Brain microvascular endothelial cell (primary cell): Measurements from ENCODE around the gene PDE4D.

ENCODE experiments used
- DNase-seq: peaks from one replicate; pipeline ENCODE4 v3.0.0-alpha.2; 2020
- H3K27ac ChIP-seq: fragments of 250-450 bp; sonication (Bioruptor Pico); 2 replicates; pipeline ENCODE4 v1.5.1; 2020; ENCODE audit warnings: mild to moderate bottlenecking, moderate library complexity
- H3K27me3 ChIP-seq: fragments of 250-450 bp; sonication (Bioruptor Pico); replicated peaks from 2 replicates; pipeline ENCODE4 v1.5.1; 2020; ENCODE audit warnings: mild to moderate bottlenecking
- H3K36me3 ChIP-seq: fragments of 250-450 bp; sonication (Bioruptor Pico); replicated peaks from 2 replicates; pipeline ENCODE4 v1.5.1; 2020; ENCODE audit warnings: mild to moderate bottlenecking
- H3K4me3 ChIP-seq: 2 replicates; pipeline ENCODE4 v1.5.1; 2011; ENCODE audit warnings: low read depth, mild to moderate bottlenecking, control low read depth, low read length, moderate library complexity
- in situ Hi-C: cut with HindIII; loops from 2 replicates; pipeline ENCODE4 v1.10.0; 2017; ENCODE audit warnings: low sequenced_read_pairs, low pct_ligation_motif_present
- TF ChIP-seq, protein P1 (sequence below): IDR thresholded peaks from 2 replicates; pipeline ENCODE4 v1.5.1; 2011; ENCODE audit warnings: low read depth, mild to moderate bottlenecking, moderate library complexity, low read length, control low read depth, inconsistent platforms; ENCODE audit errors: missing control alignments

The PDE4D gene

DNA sequence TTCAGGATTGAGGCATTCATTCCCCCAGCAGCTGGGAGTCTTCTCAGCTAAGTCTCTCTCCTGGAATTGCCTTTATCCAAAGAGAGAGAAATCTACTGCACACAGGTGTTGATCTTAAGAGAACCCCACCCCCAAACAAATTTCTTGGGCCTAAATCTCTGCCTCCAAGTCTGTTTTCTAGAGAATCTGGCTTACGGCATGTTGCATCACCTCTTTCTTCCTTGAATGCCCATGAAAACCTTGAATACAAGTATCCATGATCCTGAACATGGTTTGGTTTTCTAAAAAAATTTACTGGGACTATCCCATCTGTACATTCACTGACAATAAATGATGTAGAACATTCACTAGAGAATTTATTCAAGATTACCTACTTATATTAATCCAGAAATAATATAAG is 401.6 kb downstream of the PDE4D start:
- H3K4me3 ChIP-seq, result no peak overlapping the region
- in situ Hi-C loops, result no loop called here
- no peaks in the 10 kb centered on the region for H3K36me3 ChIP-seq
- H3K27ac ChIP-seq, result no peak overlapping the region
- DNase-seq, result no peak
- no peaks in the 10 kb centered on the region for H3K27me3 ChIP-seq
- TF ChIP-seq, protein P1, sequence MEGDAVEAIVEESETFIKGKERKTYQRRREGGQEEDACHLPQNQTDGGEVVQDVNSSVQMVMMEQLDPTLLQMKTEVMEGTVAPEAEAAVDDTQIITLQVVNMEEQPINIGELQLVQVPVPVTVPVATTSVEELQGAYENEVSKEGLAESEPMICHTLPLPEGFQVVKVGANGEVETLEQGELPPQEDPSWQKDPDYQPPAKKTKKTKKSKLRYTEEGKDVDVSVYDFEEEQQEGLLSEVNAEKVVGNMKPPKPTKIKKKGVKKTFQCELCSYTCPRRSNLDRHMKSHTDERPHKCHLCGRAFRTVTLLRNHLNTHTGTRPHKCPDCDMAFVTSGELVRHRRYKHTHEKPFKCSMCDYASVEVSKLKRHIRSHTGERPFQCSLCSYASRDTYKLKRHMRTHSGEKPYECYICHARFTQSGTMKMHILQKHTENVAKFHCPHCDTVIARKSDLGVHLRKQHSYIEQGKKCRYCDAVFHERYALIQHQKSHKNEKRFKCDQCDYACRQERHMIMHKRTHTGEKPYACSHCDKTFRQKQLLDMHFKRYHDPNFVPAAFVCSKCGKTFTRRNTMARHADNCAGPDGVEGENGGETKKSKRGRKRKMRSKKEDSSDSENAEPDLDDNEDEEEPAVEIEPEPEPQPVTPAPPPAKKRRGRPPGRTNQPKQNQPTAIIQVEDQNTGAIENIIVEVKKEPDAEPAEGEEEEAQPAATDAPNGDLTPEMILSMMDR, result no peak

DNA sequence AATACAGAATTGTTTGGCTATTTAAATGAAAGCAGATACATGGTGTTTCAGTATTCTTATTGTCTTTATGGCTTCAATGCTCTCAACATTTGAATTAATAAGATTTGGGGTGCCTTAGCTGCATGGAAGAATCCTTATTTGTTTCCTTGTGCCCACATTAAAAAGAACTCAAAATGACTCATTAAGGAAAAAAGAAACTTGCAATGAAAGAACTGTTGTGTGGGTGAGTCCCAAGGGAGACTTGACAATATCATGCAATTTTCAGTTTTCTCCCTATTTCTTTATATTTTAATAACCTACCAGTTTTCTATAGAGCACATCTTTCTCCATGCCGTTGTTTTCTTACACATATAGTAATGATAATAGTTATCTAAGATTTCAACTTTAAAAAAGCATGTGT is 404.0 kb downstream of the PDE4D start:
- TF ChIP-seq, protein P1, result no peak
- no peak overlapping the region for H3K27ac ChIP-seq
- no peak for DNase-seq
- no peak overlapping the region for H3K4me3 ChIP-seq
- H3K36me3 ChIP-seq, result no peaks in the 10 kb centered on the region
- no peaks in the 10 kb centered on the region for H3K27me3 ChIP-seq
- in situ Hi-C loops, result no loop called here

DNA sequence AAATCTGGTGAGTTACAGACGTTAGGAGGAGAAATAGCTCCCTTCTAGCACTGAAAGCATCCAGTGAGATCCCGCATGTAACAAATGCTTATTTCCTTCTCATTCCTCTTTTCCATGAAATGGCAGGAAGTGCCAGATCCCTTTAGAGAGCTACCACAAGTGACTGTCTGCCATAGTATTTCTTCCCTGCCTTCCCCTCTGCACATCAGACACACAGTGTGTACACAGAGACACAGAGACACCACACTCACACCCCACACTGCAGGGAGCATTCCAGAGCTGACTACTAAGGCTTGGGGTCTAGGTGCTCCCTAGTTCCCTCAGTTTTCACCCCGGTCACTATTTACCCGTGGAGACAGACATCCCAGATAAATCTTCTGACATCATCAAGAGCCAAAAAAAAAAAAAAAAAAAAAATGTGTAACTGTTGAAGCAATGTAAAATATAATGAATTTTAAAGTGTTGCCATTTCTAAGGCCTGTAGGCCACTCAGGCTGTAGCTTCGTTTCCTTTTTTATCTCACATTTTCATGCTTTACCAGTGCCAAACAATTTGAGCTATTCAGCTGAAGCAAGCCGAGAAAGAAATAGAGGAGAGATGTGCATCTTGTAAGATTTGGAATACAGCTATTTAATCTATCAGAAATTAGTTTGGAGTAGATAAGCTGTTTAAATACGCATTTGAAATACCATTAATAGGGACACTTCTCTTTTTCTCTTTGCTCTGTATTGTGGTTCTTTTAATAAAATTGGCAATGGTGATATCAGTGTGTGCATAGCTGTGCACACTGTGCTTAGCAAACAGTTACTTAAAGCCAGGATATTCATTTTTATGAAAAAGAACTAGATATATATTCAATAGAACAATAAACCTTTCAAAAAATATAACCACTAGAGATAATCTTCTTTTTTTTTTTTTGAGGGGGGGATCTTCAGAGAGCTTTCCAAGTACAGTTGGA is 405.5 kb downstream of the PDE4D start:
- no peak overlapping the region for H3K4me3 ChIP-seq
- no peaks in the 10 kb centered on the region for H3K27me3 ChIP-seq
- H3K36me3 ChIP-seq, result no peaks in the 10 kb centered on the region
- peak; percentile 45 for DNase-seq
- in situ Hi-C loops, result no loop called here
- H3K27ac ChIP-seq, result no peak overlapping the region
- TF ChIP-seq, protein P1, result no peak

DNA sequence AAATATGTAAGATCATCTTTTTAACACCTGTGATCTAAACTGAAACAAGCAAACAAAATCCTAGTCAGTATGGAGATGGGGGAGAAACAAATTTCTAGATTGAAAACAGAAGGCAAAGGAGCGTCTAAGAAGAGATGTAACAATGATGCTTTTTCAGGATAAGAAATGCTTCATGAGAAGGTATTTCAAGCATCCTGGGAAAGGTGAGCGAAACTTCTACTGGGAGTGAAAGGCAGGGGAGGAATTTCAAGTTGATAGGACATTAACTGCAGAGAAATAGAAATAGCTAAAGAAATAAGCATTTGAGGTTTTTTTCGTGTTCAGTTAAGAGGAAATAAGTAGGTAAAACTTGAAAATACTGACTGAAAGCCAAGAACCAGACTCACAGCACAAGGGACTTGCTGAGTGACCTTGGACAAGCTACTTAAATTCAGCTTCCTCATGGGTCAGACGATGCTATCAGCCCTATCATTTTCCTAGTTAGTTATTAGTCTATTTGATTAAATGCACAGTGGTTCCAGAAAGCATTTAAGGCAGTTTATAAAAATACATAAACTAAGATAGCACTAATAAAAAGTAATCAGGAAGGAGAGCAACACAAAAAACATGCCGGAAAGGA is 406.3 kb downstream of the PDE4D start:
- TF ChIP-seq, protein P1, result no peak
- Histone ChIP-seq H3K4me3 (no peak overlapping the region), H3K27ac (no peak overlapping the region), H3K27me3 (no peaks in the 10 kb centered on the region), H3K36me3 (no peaks in the 10 kb centered on the region)
- in situ Hi-C loops, result no loop called here
- no peak for DNase-seq

DNA sequence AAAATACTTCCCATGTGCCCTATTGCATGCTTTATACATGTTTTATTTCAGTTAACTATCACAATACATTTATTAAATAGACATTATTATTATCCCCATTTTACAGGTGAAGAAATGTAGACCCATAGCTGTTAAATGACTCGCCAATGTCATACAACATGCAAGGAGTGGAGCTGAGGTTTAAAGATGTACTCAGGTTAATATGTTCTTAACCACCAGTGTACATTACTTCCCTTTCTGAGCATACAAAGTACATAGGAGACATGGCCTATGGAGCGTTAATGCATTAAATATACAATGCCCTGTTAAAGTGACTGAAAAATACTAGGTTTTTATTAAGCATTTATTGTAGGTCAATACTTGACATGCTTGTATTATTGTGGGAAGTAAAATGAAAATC is 407.0 kb downstream of the PDE4D start:
- H3K27me3 ChIP-seq, result no peaks in the 10 kb centered on the region
- TF ChIP-seq, protein P1, result no peak
- in situ Hi-C loops, result no loop called here
- no peaks in the 10 kb centered on the region for H3K36me3 ChIP-seq
- no peak overlapping the region for H3K4me3 ChIP-seq
- H3K27ac ChIP-seq, result no peak overlapping the region
- DNase-seq, result no peak
